Thyroid gland (tissue), 4 donors: Measurements from ENCODE around the gene ADARB2.
"Not testable (repeated sequence)": the region's sequence is repeated elsewhere in the genome, so short reads cannot be mapped to it uniquely, and the experiment has no call there.

Experiments used
- POLR2A ChIP-seq, 2 donors: fragments of 450-650 bp; IDR thresholded peaks; one replicate each; pipeline ENCODE4 v1.6.1; 2017; ENCODE audit warnings: antibody characterized with exemption in 2 of 2, mild to moderate bottlenecking in 2 of 2, moderate library complexity in 1 of 2
- TF ChIP-seq, protein P1 (sequence below), 6 experiments: fragments of 200-600 bp in 3 of 6; fragments of 450-650 bp in 3 of 6; sonication (generic) in 3 of 6; IDR thresholded peaks; one replicate each; pipeline ENCODE4 v1.5.1; 2016 to 2019; ENCODE audit warnings: antibody characterized with exemption in 6 of 6, mild to moderate bottlenecking in 2 of 6, inconsistent platforms in 1 of 6, moderate library complexity in 1 of 6

DNA sequence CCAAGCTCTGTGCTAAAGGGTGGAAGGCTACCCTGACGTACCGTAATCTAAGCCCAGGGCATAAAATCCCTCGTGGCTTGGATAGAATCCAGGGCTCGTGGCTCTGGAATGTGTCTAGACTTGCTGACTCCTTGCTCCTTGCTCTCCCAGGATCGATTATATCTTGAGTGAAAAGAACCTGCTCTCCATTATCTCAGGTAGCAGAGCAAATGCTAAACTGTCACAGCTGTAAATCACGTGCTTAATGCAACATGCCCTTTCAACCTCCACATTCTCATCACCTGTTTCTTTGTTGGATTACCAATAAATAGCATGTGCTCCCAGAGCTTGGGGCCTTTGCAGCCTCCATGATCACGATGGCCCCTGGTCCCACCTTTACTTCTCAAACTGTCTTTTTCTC is 323.0 kb downstream of the ADARB2 start:
- TF ChIP-seq, protein P1, sequence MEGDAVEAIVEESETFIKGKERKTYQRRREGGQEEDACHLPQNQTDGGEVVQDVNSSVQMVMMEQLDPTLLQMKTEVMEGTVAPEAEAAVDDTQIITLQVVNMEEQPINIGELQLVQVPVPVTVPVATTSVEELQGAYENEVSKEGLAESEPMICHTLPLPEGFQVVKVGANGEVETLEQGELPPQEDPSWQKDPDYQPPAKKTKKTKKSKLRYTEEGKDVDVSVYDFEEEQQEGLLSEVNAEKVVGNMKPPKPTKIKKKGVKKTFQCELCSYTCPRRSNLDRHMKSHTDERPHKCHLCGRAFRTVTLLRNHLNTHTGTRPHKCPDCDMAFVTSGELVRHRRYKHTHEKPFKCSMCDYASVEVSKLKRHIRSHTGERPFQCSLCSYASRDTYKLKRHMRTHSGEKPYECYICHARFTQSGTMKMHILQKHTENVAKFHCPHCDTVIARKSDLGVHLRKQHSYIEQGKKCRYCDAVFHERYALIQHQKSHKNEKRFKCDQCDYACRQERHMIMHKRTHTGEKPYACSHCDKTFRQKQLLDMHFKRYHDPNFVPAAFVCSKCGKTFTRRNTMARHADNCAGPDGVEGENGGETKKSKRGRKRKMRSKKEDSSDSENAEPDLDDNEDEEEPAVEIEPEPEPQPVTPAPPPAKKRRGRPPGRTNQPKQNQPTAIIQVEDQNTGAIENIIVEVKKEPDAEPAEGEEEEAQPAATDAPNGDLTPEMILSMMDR (IDR thresholded peaks at IDR 0.05) = not testable (repeated sequence)
- TF ChIP-seq POLR2A (IDR thresholded peaks at IDR 0.05) = not testable (repeated sequence)
